HG03039 (cell line): ENCODE measurements around the gene FBXL19.
"Not testable (repeated sequence)": the region's sequence is repeated elsewhere in the genome, so short reads cannot be mapped to it uniquely, and the experiment has no call there.

ENCODE experiments used
- ATAC-seq: cut with Tn5 transposase; IDR thresholded peaks from one replicate; pipeline ENCODE4 v1.9.1; 2021; ENCODE audit warnings: mild to moderate bottlenecking, moderate library complexity; ENCODE audit not compliant: unreplicated experiment

Gene FBXL19

GRCh38 chr16:30923554-30924075 is at the start of gene FBXL19:
Gene FBXL19 (plus strand): TSS chr16:30923572. CDS start chr16:30925755, 2,183 bp downstream.
- no peak for ATAC-seq

GRCh38 chr16:30874244-30874820 is 49.0 kb upstream of the FBXL19 start:
- ATAC-seq: no peak

- ATAC-seq: peak; percentile 66
These were observed 48.3 kb upstream of the FBXL19 start for GRCh38 chr16:30874821-30875717.

- no peak for ATAC-seq
These were observed 47.2 kb upstream of the FBXL19 start for GRCh38 chr16:30875871-30876801.

- no peak for ATAC-seq
These were observed 46.5 kb upstream of the FBXL19 start for GRCh38 chr16:30876867-30877266.

GRCh38 chr16:30882429-30883310 is 40.7 kb upstream of the FBXL19 start:
- no peak for ATAC-seq

GRCh38 chr16:30884760-30885159 is 38.6 kb upstream of the FBXL19 start:
- no peak for ATAC-seq

GRCh38 chr16:30885196-30885595 is 38.2 kb upstream of the FBXL19 start:
- no peak for ATAC-seq

- ATAC-seq: no peak
These were observed 37.2 kb upstream of the FBXL19 start for GRCh38 chr16:30886145-30886544.

GRCh38 chr16:30887927-30888326 is 35.4 kb upstream of the FBXL19 start:
- no peak for ATAC-seq

GRCh38 chr16:30888856-30889499 is 34.4 kb upstream of the FBXL19 start:
- ATAC-seq: no peak

- no peak for ATAC-seq
These were observed 33.7 kb upstream of the FBXL19 start for GRCh38 chr16:30889721-30890120.

GRCh38 chr16:30891043-30891823 is 32.1 kb upstream of the FBXL19 start:
- ATAC-seq: not testable (repeated sequence)

- ATAC-seq: no peak
These were observed 30.5 kb upstream of the FBXL19 start for GRCh38 chr16:30892670-30893416.

- ATAC-seq: no peak
These were observed 30.0 kb upstream of the FBXL19 start for GRCh38 chr16:30893417-30893743.

- peak; percentile 72 for ATAC-seq
These were observed 29.4 kb upstream of the FBXL19 start, which contains the start of gene BCL7C for GRCh38 chr16:30893744-30894539. Gene BCL7C (minus strand): TSS chr16:30894077. CDS start chr16:30893944, 133 bp downstream.
